K562 (cell line): ENCODE data around the gene PAN3. TPM values are rescaled to one million over a fixed set of nuclear protein-coding genes. Genes with fewer than 3 reads are reported as not detected.
A peak's percentile ranks its signal among the peaks of the same experiment; 100 is the strongest.

Source experiments
- ATAC-seq: fragments of 200-7000 bp; cut with Tn5 transposase; 3 replicates; pipeline ENCODE4 v1.9.1; 2020; ENCODE audit warnings: moderate library complexity
- BruUV-seq: library from RNA; stranded (reverse); fragments of 400-500 nt; replicated peaks from 2 replicates; lab custom pipeline; 2021; lab: Mats Ljungman, UMichigan
- CTCF ChIA-PET: fragments of 300-600 bp; formaldehyde crosslinking; extraction: SDS; loops from one replicate; lab custom pipeline; 2021; ENCODE audit warnings: low intra/inter-chr PET ratio; lab: Yijun Ruan, JAX
- POLR2A ChIA-PET: fragments of 300-600, 350-650 bp; sonication (Branson Sonifier 250); formaldehyde crosslinking; extraction: SDS; loops from one replicate; lab custom pipeline; 2021; ENCODE audit warnings: antibody characterized with exemption, inconsistent platforms; lab: Yijun Ruan, JAX
- DNase-seq, 4 experiments: peaks; one replicate each; pipeline versions ENCODE4 v3.0.0 to v3.0.0-alpha.2; 2011 to 2018; ENCODE audit warnings: low spot score in 3 of 4, mixed read lengths in 3 of 4; ENCODE audit errors: extremely low read depth in 1 of 4
- FAIRE-seq: peaks from 2 replicates; lab custom pipeline; 2011; peaks lifted over from hg19 to GRCh38; lab: Jason Lieb, UNC
- H2AFZ ChIP-seq: 2 replicates; pipeline ENCODE4 v1.6.0; 2011; ENCODE audit warnings: low read depth, low read length, control low read depth, inconsistent platforms
- H3K27ac ChIP-seq: fragments of 200-600 bp; 3 replicates; pipeline ENCODE4 v1.8.0; 2011; ENCODE audit warnings: low read depth, mild to moderate bottlenecking, control low read depth, inconsistent platforms, low read length, moderate library complexity, mixed read lengths; ENCODE audit errors: extremely low read depth
- H3K27me3 ChIP-seq, 2 experiments: fragments of 300-600 bp in 1 of 2; 2 replicates in 1 of 2; 3 replicates in 1 of 2; pipeline versions ENCODE4 v1.6.0 to v1.8.0; 2011; ENCODE audit warnings: inconsistent platforms in 2 of 2, low read length in 2 of 2, mild to moderate bottlenecking in 1 of 2, mixed read lengths in 1 of 2, moderate library complexity in 1 of 2; ENCODE audit not compliant: control insufficient read depth in 2 of 2, insufficient read depth in 2 of 2
- H3K36me3 ChIP-seq: fragments of 300-600 bp; 3 replicates; pipeline ENCODE4 v1.8.0; 2011; ENCODE audit warnings: mild to moderate bottlenecking, low read length, inconsistent platforms; ENCODE audit not compliant: control insufficient read depth, insufficient read depth
- H3K4me1 ChIP-seq, 2 experiments: fragments of 200-600 bp in 1 of 2; replicated peaks in 1 of 2; 2 replicates in 1 of 2; 3 replicates in 1 of 2; pipeline versions ENCODE4 v1.5.1 to v1.8.0; 2011; ENCODE audit warnings: inconsistent platforms in 2 of 2, low read length in 2 of 2, mild to moderate bottlenecking in 1 of 2, mixed read lengths in 1 of 2, moderate library complexity in 1 of 2; ENCODE audit not compliant: control insufficient read depth in 2 of 2, insufficient read depth in 2 of 2
- H3K4me2 ChIP-seq: 2 replicates; pipeline ENCODE4 v1.6.1; 2011; ENCODE audit warnings: low read length, control low read depth, inconsistent platforms, mixed read lengths; ENCODE audit not compliant: insufficient read depth
- H3K4me3 ChIP-seq: fragments of 200-600 bp; sonication (generic), shearing (Covaris generic); 2 replicates; pipeline ENCODE4 v1.5.1; 2016; ENCODE audit warnings: control low read depth, inconsistent platforms
- H3K79me2 ChIP-seq: fragments of 200-600 bp; 3 replicates; pipeline ENCODE4 v1.8.0; 2011; ENCODE audit warnings: low read length, inconsistent platforms; ENCODE audit not compliant: control insufficient read depth, insufficient read depth
- H3K9ac ChIP-seq, 2 experiments: 2 replicates each; pipeline versions ENCODE4 v1.6.0 to v1.6.1; 2011; ENCODE audit warnings: low read depth in 2 of 2, low read length in 2 of 2, control low read depth in 1 of 2, inconsistent platforms in 1 of 2, mild to moderate bottlenecking in 1 of 2, mixed read lengths in 1 of 2; ENCODE audit not compliant: insufficient read depth in 1 of 2
- H3K9me1 ChIP-seq: one replicate; pipeline ENCODE4 v1.6.0; 2011; ENCODE audit warnings: inconsistent platforms, mild to moderate bottlenecking, low read length, moderate library complexity; ENCODE audit not compliant: control insufficient read depth, insufficient read depth
- H3K9me3 ChIP-seq: replicated peaks from 2 replicates; pipeline ENCODE4 v1.5.1; 2011; ENCODE audit warnings: low read depth, low read length, inconsistent platforms; ENCODE audit not compliant: control insufficient read depth, insufficient read depth
- H4K20me1 ChIP-seq: replicated peaks from 2 replicates; pipeline ENCODE4 v1.6.1; 2011; ENCODE audit warnings: low read length, inconsistent platforms, mixed read lengths; ENCODE audit not compliant: control insufficient read depth, insufficient read depth
- ATF1 ChIP-seq, 2 experiments: fragments of 450-650 bp in 1 of 2; IDR thresholded peaks; 2 replicates each; pipeline ENCODE4 v1.6.1; 2016; ENCODE audit warnings: missing compliant biosample characterization in 1 of 2, missing genetic modification characterization in 1 of 2
- BRCA1 ChIP-seq, 2 experiments: fragments of 450-650 bp in 1 of 2; sonication (generic) in 1 of 2; formaldehyde crosslinking in 1 of 2; IDR thresholded peaks; 2 replicates each; pipeline versions ENCODE4 v1.5.0 to v1.6.1; 2017 to 2020; ENCODE audit warnings: mild to moderate bottlenecking in 1 of 2, missing genetic modification reagents in 1 of 2
- CTBP1 ChIP-seq: fragments of 450-650 bp; IDR thresholded peaks from 2 replicates; pipeline ENCODE4 v1.6.1; 2016; ENCODE audit warnings: borderline replicate concordance
- EP300 ChIP-seq: IDR thresholded peaks from 2 replicates; pipeline ENCODE4 v1.6.1; 2012; ENCODE audit warnings: low read length, improper control_type of control experiment
- ETV5 ChIP-seq: sonication (generic); formaldehyde crosslinking; IDR thresholded peaks from 2 replicates; pipeline ENCODE4 v1.4.0; 2020; ENCODE audit warnings: low read depth, mild to moderate bottlenecking, missing genetic modification reagents
- GABPA ChIP-seq: fragments of 200-800 bp; sonication (Bioruptor generic); conservative IDR thresholded peaks from 2 replicates; pipeline ENCODE4 v1.6.1; 2016; ENCODE audit warnings: low read depth, missing genetic modification characterization, missing compliant biosample characterization
- KLF10 ChIP-seq: fragments of 250-450 bp; sonication (Bioruptor Pico); IDR thresholded peaks from 2 replicates; pipeline ENCODE4 v1.6.1; 2021; ENCODE audit warnings: matching md5 sums
- MAZ ChIP-seq, 2 experiments: fragments of 450-650 bp in 1 of 2; sonication (generic) in 1 of 2; formaldehyde crosslinking; IDR thresholded peaks in 1 of 2; conservative IDR thresholded peaks in 1 of 2; 2 replicates each; pipeline versions ENCODE4 v1.4.0 to v1.5.0; 2020; ENCODE audit warnings: mild to moderate bottlenecking in 1 of 2, missing genetic modification reagents in 1 of 2
- MCM7 ChIP-seq, 2 experiments: fragments of 450-650 bp; IDR thresholded peaks; 2 replicates each; pipeline ENCODE4 v1.6.1; 2016 to 2018
- NELFE ChIP-seq: IDR thresholded peaks from 2 replicates; pipeline ENCODE4 v1.6.1; 2011; ENCODE audit warnings: mild to moderate bottlenecking; ENCODE audit not compliant: insufficient read depth, insufficient read length
- RBM39 ChIP-seq: fragments of 200-400 bp; formaldehyde crosslinking; optimal IDR thresholded peaks from 2 replicates; pipeline ENCODE3; 2018; ENCODE audit warnings: low read depth, low read length
- SAFB2 ChIP-seq: fragments of 200-400 bp; formaldehyde crosslinking; IDR thresholded peaks from 2 replicates; pipeline ENCODE4 v1.6.1; 2018; ENCODE audit warnings: borderline replicate concordance, low read length, low read depth, moderate library complexity; ENCODE audit not compliant: severe bottlenecking
- SIRT6 ChIP-seq: IDR thresholded peaks from one replicate; pipeline ENCODE4 v1.6.1; 2012; ENCODE audit warnings: low read depth, mild to moderate bottlenecking, control low read depth, inconsistent platforms, low read length, moderate library complexity
- TCF7L2 ChIP-seq: fragments of 150-350 bp; IDR thresholded peaks from 2 replicates; pipeline ENCODE4 v1.6.1; 2016; ENCODE audit warnings: low read depth, mild to moderate bottlenecking, low read length, moderate library complexity
- TEAD4 ChIP-seq, 2 experiments: sonication (generic) in 1 of 2; formaldehyde crosslinking in 1 of 2; IDR thresholded peaks; 2 replicates each; pipeline versions ENCODE4 v1.6.1 to v1.8.0; 2012 to 2022; ENCODE audit warnings: borderline replicate concordance in 1 of 2, inconsistent platforms in 1 of 2, low read length in 1 of 2, mild to moderate bottlenecking in 1 of 2, missing genetic modification reagents in 1 of 2
- ZC3H4 ChIP-seq: sonication (generic); formaldehyde crosslinking; IDR thresholded peaks from 2 replicates; pipeline ENCODE4 v1.9.0; 2021; ENCODE audit warnings: missing genetic modification reagents, borderline replicate concordance
- ZNF146 ChIP-seq: IDR thresholded peaks from one replicate; pipeline ENCODE4 v1.6.1; 2018; ENCODE audit warnings: missing compliant biosample characterization; ENCODE audit not compliant: unreplicated experiment
- ZNF347 ChIP-seq: fragments of 450-650 bp; formaldehyde crosslinking; IDR thresholded peaks from 2 replicates; pipeline ENCODE4 v1.4.0; 2020; ENCODE audit warnings: low read depth, mild to moderate bottlenecking, moderate library complexity
- ZNF830 ChIP-seq: fragments of 250-450 bp; sonication (Bioruptor Pico); IDR thresholded peaks from 2 replicates; pipeline ENCODE4 v1.5.0; 2021; ENCODE audit warnings: mild to moderate bottlenecking
- WGBS: fragments of 100-300 bp; shearing (Covaris generic); methylation state at CpG from one replicate; pipeline ENCODE4 v1.1.6; 2016; ENCODE audit warnings: low coverage, mixed read lengths; ENCODE audit not compliant: insufficient coverage; ENCODE audit errors: missing lambda C conversion rate; 5-methylcytosine and 5-hydroxymethylcytosine counted together
- in situ Hi-C: fragments of 300-500 bp; cut with MboI; formaldehyde crosslinking; loops from 4 replicates; pipeline ENCODE4 v1.15.0; 2018; ENCODE audit warnings: inconsistent platforms, mixed read lengths
- intact Hi-C: fragments of 100-400 bp; cut with micrococcal nuclease; formaldehyde crosslinking; loops from 2 replicates; pipeline ENCODE4 v1.14.2; 2022
- polyA plus RNA-seq, 8 experiments: library from polyadenylated mRNA; depleted of rRNA in 4 of 8; stranded (reverse) in 5 of 8; unstranded in 3 of 8; fragments of >200 nt; fragmentation: Nextera tagmentation in 2 of 8; fragmentation: Illumina TruSeq in 1 of 8; extraction: Ambion mirVana in 2 of 8; extraction: Trizol in 1 of 8; gene quantifications; 2 replicates each; pipeline versions ENCODE4 v1.2.1 to v1.2.3, GENCODE V29; 2011 to 2014; ENCODE audit warnings: inconsistent platforms in 1 of 8, missing spikeins in 1 of 8
- total RNA-seq, 7 experiments: library from RNA; depleted of rRNA in 6 of 7; stranded (reverse); fragments of >200 nt in 6 of 7; fragmentation: Illumina TruSeq in 2 of 7; extraction: Trizol in 2 of 7; gene quantifications; 2 replicates each; pipeline versions ENCODE4 v1.2.1 to v1.2.3, GENCODE V29; 2011 to 2021; ENCODE audit warnings: low replicate concordance in 1 of 7
- TF ChIP-seq, protein P1 (sequence below): fragments of 200-800 bp; sonication (Bioruptor generic); IDR thresholded peaks from 2 replicates; pipeline ENCODE4 v1.6.1; 2017; ENCODE audit warnings: missing genetic modification characterization, missing compliant biosample characterization
- TF ChIP-seq, protein P2 (sequence below): fragments of 250-450 bp; sonication (Bioruptor Pico); IDR thresholded peaks from 2 replicates; pipeline ENCODE4 v1.8.0; 2021; ENCODE audit warnings: mild to moderate bottlenecking, moderate library complexity

The PAN3 gene
- total and polyA plus RNA-seq, 9 of the 15 experiments (the other 6 are each of a cell fraction or from before 2014, with no cell fraction given), result 7.2 to 19.9 (median 11.6) TPM

DNA sequence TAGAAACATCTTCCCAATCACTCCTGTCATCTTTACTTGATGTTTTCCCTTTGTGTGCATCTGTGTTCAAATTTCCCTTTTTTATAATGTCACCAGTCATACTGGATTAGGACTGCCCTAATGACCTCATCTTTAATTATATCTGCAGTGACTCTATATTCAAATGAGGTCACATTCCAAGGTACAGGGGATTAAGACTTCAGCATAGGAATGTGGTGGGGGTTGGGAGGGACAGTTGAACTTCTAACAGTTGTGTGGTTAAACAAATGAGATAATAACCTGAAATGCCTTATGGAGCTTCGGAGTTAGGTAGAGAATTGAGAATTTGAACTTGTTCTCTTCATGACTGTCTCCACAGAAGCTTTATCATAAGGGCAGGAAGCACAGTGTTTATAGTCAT, 23.0 kb downstream of the PAN3 start:
- Histone ChIP-seq H3K9ac (peak overlapping the region in 1 of 2 experiments; percentile 46; a peak in 2 of 4 replicates), H3K27ac (peak overlapping the region; percentile 75), H4K20me1 (peaks cover 6% of the 10 kb centered on the region), H3K27me3 (no peaks in the 10 kb centered on the region), H2AFZ (no peak overlapping the region), H3K79me2 (peaks cover 66% of the 10 kb centered on the region), H3K4me3 (no peak overlapping the region), H3K4me2 (peak overlapping the region; percentile 55), H3K36me3 (no peaks in the 10 kb centered on the region), H3K9me3 (no peaks in the 10 kb centered on the region), H3K9me1 (no peaks in the 10 kb centered on the region), H3K4me1 (peaks cover 4 to 13% of the 10 kb centered on the region in 2 experiments; a peak in 3 of 5 replicates)
- in situ Hi-C loops (no loop called here), intact Hi-C loops (no loop called here)
- DNase-seq (peak in 2 of 4 experiments; percentile 33 to 52), ATAC-seq (peak; percentile 76), FAIRE-seq (peak; percentile 57)
- ChIA-PET POLR2A (no interaction called here), CTCF (no interaction called here)
- BruUV-seq, result no TSS peak
- WGBS, result 0% methylated on average over 1 of the region's 1 CpG
- TF ChIP-seq TEAD4 (IDR thresholded peaks at IDR 0.05; ENCODE audit: low read length) (peak; percentile 69), TEAD4 (CRISPR knock-in tag; IDR thresholded peaks at IDR 0.05; ENCODE audit: borderline replicate concordance) (no peak), ETV5 (no peak), MAZ (CRISPR knock-in tag; conservative IDR thresholded peaks at IDR 0.05 in 1 of 2, IDR thresholded peaks at IDR 0.05 in 1 of 2) (no peak), ZNF347 (CRISPR knock-in tag) (no peak), ZC3H4 (CRISPR knock-in tag) (no peak), ZNF146 (no peak), ATF1 (CRISPR knock-in tag; IDR thresholded peaks at IDR 0.05) (no peak), ATF1 (tag; IDR thresholded peaks at IDR 0.05) (peak; percentile 34; the same call in 1 of the 2 replicates), MCM7 (IDR thresholded peaks at IDR 0.05) (no peak), RBM39 (no peak), EP300 (peak; percentile 44), GABPA (no peak), SIRT6 (no peak), BRCA1 (IDR thresholded peaks at IDR 0.05) (no peak), BRCA1 (CRISPR knock-in tag; IDR thresholded peaks at IDR 0.05) (no peak), TCF7L2 (no peak), ZNF830 (CRISPR knock-in tag) (no peak), CTBP1 (peak; percentile 22; the same call in 1 of the 2 replicates), KLF10 (CRISPR knock-in tag) (no peak), NELFE (no peak), SAFB2 (no peak)
- TF ChIP-seq, protein P1, sequence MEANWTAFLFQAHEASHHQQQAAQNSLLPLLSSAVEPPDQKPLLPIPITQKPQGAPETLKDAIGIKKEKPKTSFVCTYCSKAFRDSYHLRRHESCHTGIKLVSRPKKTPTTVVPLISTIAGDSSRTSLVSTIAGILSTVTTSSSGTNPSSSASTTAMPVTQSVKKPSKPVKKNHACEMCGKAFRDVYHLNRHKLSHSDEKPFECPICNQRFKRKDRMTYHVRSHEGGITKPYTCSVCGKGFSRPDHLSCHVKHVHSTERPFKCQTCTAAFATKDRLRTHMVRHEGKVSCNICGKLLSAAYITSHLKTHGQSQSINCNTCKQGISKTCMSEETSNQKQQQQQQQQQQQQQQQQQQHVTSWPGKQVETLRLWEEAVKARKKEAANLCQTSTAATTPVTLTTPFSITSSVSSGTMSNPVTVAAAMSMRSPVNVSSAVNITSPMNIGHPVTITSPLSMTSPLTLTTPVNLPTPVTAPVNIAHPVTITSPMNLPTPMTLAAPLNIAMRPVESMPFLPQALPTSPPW (CRISPR knock-in tag), result 0 out of 2 replicates have a peak, but pooled peaks have one; percentile 13
- TF ChIP-seq, protein P2, sequence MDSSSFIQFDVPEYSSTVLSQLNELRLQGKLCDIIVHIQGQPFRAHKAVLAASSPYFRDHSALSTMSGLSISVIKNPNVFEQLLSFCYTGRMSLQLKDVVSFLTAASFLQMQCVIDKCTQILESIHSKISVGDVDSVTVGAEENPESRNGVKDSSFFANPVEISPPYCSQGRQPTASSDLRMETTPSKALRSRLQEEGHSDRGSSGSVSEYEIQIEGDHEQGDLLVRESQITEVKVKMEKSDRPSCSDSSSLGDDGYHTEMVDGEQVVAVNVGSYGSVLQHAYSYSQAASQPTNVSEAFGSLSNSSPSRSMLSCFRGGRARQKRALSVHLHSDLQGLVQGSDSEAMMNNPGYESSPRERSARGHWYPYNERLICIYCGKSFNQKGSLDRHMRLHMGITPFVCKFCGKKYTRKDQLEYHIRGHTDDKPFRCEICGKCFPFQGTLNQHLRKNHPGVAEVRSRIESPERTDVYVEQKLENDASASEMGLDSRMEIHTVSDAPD (CRISPR knock-in tag), result no peak
